Lung microvascular endothelial cell (primary cell): ENCODE results near the gene CP. TPM values are rescaled to one million over a fixed set of nuclear protein-coding genes. Genes with fewer than 3 reads are reported as not detected.

Experiments
- DNase-seq, 2 donors: peaks; one replicate each; pipeline versions ENCODE4 v3.0.0 to v3.0.0-alpha.2; 2010; ENCODE audit warnings: low read depth in 2 of 2
- total RNA-seq: library from RNA; depleted of rRNA; stranded (reverse); fragments of >200 nt; gene quantifications from 2 replicates; pipeline ENCODE4 v1.2.1, GENCODE V29; 2014

The CP gene
- total RNA-seq, 1 donor from 2014 or later = 0.60 TPM

- no peak for DNase-seq
Measured at GRCh38 chr3:149186219-149186618, 35.4 kb downstream of the CP start.

- no peak for DNase-seq
Measured at GRCh38 chr3:149181182-149181581, 40.4 kb downstream of the CP start.

GRCh38 chr3:149180057-149180573, 41.5 kb downstream of the CP start:
- DNase-seq = peak; percentile 70 to 99

GRCh38 chr3:149179220-149179619, 42.4 kb downstream of the CP start:
- peak; percentile 76 to 80 for DNase-seq

GRCh38 chr3:149177122-149177521, 44.5 kb downstream of the CP start:
- DNase-seq = no peak

- DNase-seq = no peak
Measured at GRCh38 chr3:149174901-149175300, 46.7 kb downstream of the CP start.

- no peak for DNase-seq
Measured at GRCh38 chr3:149170672-149171071, 51.0 kb downstream of the CP start.

- DNase-seq = no peak
Measured at GRCh38 chr3:149167898-149168297, 53.7 kb downstream of the CP start.

- DNase-seq = no peak
Measured at GRCh38 chr3:149163066-149163465, 58.6 kb downstream of the CP start.

GRCh38 chr3:149162007-149162406, 59.6 kb downstream of the CP start:
- DNase-seq = no peak

GRCh38 chr3:149160754-149161300, 60.8 kb downstream of the CP start:
- no peak for DNase-seq

GRCh38 chr3:149153402-149153801, 68.2 kb downstream of the CP start:
- no peak for DNase-seq

GRCh38 chr3:149152420-149152819, 69.2 kb downstream of the CP start:
- peak in 1 of 2 donors; percentile 2 for DNase-seq

- DNase-seq = peak; percentile 50 to 58
Measured at GRCh38 chr3:149151843-149152242, 69.8 kb downstream of the CP start.

GRCh38 chr3:149150436-149150835, 71.2 kb downstream of the CP start:
- no peak for DNase-seq

GRCh38 chr3:149145974-149146373, 75.7 kb downstream of the CP start:
- DNase-seq = peak; percentile 16 to 35

GRCh38 chr3:149145356-149145755, 76.3 kb downstream of the CP start:
- no peak for DNase-seq

- DNase-seq = no peak
Measured at GRCh38 chr3:149142682-149143081, 78.9 kb downstream of the CP start.

- no peak for DNase-seq
Measured at GRCh38 chr3:149134575-149134974, 87.1 kb downstream of the CP start.

GRCh38 chr3:149131589-149131988, 90.0 kb downstream of the CP start:
- peak in 1 of 2 donors; percentile 3 for DNase-seq

- peak; percentile 92 to 93 for DNase-seq
Measured at GRCh38 chr3:149129326-149130205, 92.1 kb downstream of the CP start, which contains the start of gene HPS3. Gene HPS3 (plus strand): TSS chr3:149129638. CDS start chr3:149129724, 86 bp downstream.

GRCh38 chr3:149128821-149129220, 92.8 kb downstream of the CP start:
- peak; percentile 6 to 14 for DNase-seq
